HepG2 (cell line): ENCODE results near the gene SAA1. TPM values are rescaled to one million over a fixed set of nuclear protein-coding genes. Genes with fewer than 3 reads are reported as not detected.
A peak's percentile ranks its signal among the peaks of the same experiment; 100 is the strongest.

Experiments
- BCLAF1 ChIP-seq: fragments of 450-650 bp; IDR thresholded peaks from 2 replicates; pipeline ENCODE4 v1.6.1; 2017; ENCODE audit warnings: mild to moderate bottlenecking
- MAFG ChIP-seq: sonication (generic); formaldehyde crosslinking; IDR thresholded peaks from 2 replicates; pipeline ENCODE4 v1.5.1; 2020; ENCODE audit warnings: mild to moderate bottlenecking, missing genetic modification reagents
- PAF1 ChIP-seq: IDR thresholded peaks from 2 replicates; pipeline ENCODE4 v1.6.1; 2016; ENCODE audit warnings: missing genetic modification reagents, missing compliant biosample characterization
- PCBP1 ChIP-seq: fragments of 200-400 bp; formaldehyde crosslinking; IDR thresholded peaks from 2 replicates; pipeline ENCODE4 v1.6.1; 2017; ENCODE audit warnings: mild to moderate bottlenecking, low read depth, low read length, borderline replicate concordance
- PCBP2 ChIP-seq: fragments of 200-400 bp; formaldehyde crosslinking; optimal IDR thresholded peaks from 2 replicates; pipeline ENCODE3; 2018; ENCODE audit warnings: low read length, low read depth; ENCODE audit not compliant: poor library complexity, severe bottlenecking
- RELA ChIP-seq: sonication (generic); formaldehyde crosslinking; IDR thresholded peaks from 2 replicates; pipeline ENCODE4 v1.4.0; 2020; ENCODE audit warnings: missing genetic modification reagents
- RFXANK ChIP-seq: IDR thresholded peaks from 2 replicates; pipeline ENCODE4 v1.6.1; 2016
- TAF1 ChIP-seq: sonication (generic); formaldehyde crosslinking; IDR thresholded peaks from 2 replicates; pipeline ENCODE4 v1.4.0; 2020; ENCODE audit warnings: missing genetic modification reagents
- TCF7L2 ChIP-seq: IDR thresholded peaks from 2 replicates; pipeline ENCODE4 v1.6.1; 2011; ENCODE audit warnings: mild to moderate bottlenecking, low read depth, low read length, moderate library complexity
- ZC3H13 ChIP-seq: sonication (generic); formaldehyde crosslinking; IDR thresholded peaks from 2 replicates; pipeline ENCODE4 v1.8.1; 2023; ENCODE audit warnings: mild to moderate bottlenecking, missing genetic modification reagents, moderate library complexity
- ZNF12 ChIP-seq: sonication (generic); formaldehyde crosslinking; IDR thresholded peaks from 2 replicates; pipeline ENCODE4 v1.5.0; 2020; ENCODE audit warnings: missing genetic modification reagents
- ZNF235 ChIP-seq: sonication (generic); formaldehyde crosslinking; IDR thresholded peaks from 2 replicates; pipeline ENCODE4 v1.8.1; 2023; ENCODE audit warnings: mild to moderate bottlenecking, missing genetic modification reagents, borderline replicate concordance
- ZNF282 ChIP-seq: fragments of 450-650 bp; IDR thresholded peaks from 2 replicates; pipeline ENCODE4 v1.6.1; 2018; ENCODE audit not compliant: partially characterized antibody
- ZNF331 ChIP-seq: sonication (generic); formaldehyde crosslinking; IDR thresholded peaks from 2 replicates; pipeline ENCODE4 v1.4.0; 2020; ENCODE audit warnings: missing genetic modification reagents
- ZNF414 ChIP-seq: sonication (generic); formaldehyde crosslinking; IDR thresholded peaks from 2 replicates; pipeline ENCODE4 v1.5.0; 2020; ENCODE audit warnings: missing genetic modification reagents
- polyA plus RNA-seq, 8 experiments: library from polyadenylated mRNA; depleted of rRNA in 3 of 8; stranded (reverse) in 7 of 8; unstranded in 1 of 8; fragments of >200 nt; fragmentation: Illumina TruSeq in 4 of 8; extraction: Trizol in 4 of 8; gene quantifications; 2 replicates each; pipeline versions ENCODE4 v1.2.1 to v1.2.3, GENCODE V29; 2011 to 2016; ENCODE audit warnings: low read depth in 4 of 8, missing spikeins in 1 of 8, mixed read lengths in 1 of 8; ENCODE audit not compliant: insufficient read depth in 1 of 8
- total RNA-seq, 5 experiments: library from RNA; depleted of rRNA; stranded (reverse); fragments of >200 nt; fragmentation: Illumina TruSeq; extraction: Trizol; gene quantifications; 2 replicates each; pipeline ENCODE4 v1.2.3, GENCODE V29; 2016; ENCODE audit warnings: low read depth in 1 of 5
- TF ChIP-seq, protein P1 (sequence below): IDR thresholded peaks from 2 replicates; pipeline ENCODE4 v1.4.0; 2020; ENCODE audit warnings: mild to moderate bottlenecking, missing genetic modification reagents

Gene SAA1
- total and polyA plus RNA-seq, 2 of the 13 experiments (the other 11 are each of a cell fraction or from before 2014, with no cell fraction given): not detected

- TF ChIP-seq ZNF414: no peak
- TF ChIP-seq RFXANK (CRISPR knock-in tag): no peak
- TF ChIP-seq MAFG (CRISPR knock-in tag): no peak
- no peak for TF ChIP-seq ZC3H13 (CRISPR knock-in tag)
- no peak for TF ChIP-seq BCLAF1
- TF ChIP-seq ZNF235 (CRISPR knock-in tag): no peak
- no peak for TF ChIP-seq RELA (CRISPR knock-in tag)
- no peak for TF ChIP-seq PCBP2
- no peak for TF ChIP-seq PAF1 (CRISPR knock-in tag)
- TF ChIP-seq ZNF282: no peak
- 0 out of 2 replicates have a peak, but pooled peaks have one; percentile 29 for TF ChIP-seq ZNF12 (CRISPR knock-in tag)
- TF ChIP-seq ZNF331 (CRISPR knock-in tag): no peak
- no peak for TF ChIP-seq TCF7L2
- TF ChIP-seq, protein P1, sequence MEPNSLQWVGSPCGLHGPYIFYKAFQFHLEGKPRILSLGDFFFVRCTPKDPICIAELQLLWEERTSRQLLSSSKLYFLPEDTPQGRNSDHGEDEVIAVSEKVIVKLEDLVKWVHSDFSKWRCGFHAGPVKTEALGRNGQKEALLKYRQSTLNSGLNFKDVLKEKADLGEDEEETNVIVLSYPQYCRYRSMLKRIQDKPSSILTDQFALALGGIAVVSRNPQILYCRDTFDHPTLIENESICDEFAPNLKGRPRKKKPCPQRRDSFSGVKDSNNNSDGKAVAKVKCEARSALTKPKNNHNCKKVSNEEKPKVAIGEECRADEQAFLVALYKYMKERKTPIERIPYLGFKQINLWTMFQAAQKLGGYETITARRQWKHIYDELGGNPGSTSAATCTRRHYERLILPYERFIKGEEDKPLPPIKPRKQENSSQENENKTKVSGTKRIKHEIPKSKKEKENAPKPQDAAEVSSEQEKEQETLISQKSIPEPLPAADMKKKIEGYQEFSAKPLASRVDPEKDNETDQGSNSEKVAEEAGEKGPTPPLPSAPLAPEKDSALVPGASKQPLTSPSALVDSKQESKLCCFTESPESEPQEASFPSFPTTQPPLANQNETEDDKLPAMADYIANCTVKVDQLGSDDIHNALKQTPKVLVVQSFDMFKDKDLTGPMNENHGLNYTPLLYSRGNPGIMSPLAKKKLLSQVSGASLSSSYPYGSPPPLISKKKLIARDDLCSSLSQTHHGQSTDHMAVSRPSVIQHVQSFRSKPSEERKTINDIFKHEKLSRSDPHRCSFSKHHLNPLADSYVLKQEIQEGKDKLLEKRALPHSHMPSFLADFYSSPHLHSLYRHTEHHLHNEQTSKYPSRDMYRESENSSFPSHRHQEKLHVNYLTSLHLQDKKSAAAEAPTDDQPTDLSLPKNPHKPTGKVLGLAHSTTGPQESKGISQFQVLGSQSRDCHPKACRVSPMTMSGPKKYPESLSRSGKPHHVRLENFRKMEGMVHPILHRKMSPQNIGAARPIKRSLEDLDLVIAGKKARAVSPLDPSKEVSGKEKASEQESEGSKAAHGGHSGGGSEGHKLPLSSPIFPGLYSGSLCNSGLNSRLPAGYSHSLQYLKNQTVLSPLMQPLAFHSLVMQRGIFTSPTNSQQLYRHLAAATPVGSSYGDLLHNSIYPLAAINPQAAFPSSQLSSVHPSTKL: 0 out of 2 replicates have a peak, but pooled peaks have one; percentile 15
- no peak for TF ChIP-seq TAF1
- no peak for TF ChIP-seq PCBP1
- TF ChIP-seq, all 625 proteins: peak for 3
Observed at GRCh38 chr11:18271206-18271605, 5.1 kb downstream of the SAA1 start (continued).
